Ovary (tissue), 9 donors: ENCODE results near the gene CNIH2. TPM values are rescaled to one million over a fixed set of nuclear protein-coding genes. Genes with fewer than 3 reads are reported as not detected.

Experiments
- DNase-seq, 5 donors: peaks; one replicate each; pipeline ENCODE4 v3.0.0-alpha.2; 2019 to 2020
- H3K27ac ChIP-seq, 2 donors: fragments of 200-600 bp; one replicate each; pipeline versions ENCODE4 v1.5.1 to v1.8.0; 2019 to 2022
- H3K27me3 ChIP-seq: fragments of 200-600 bp; one replicate; pipeline ENCODE4 v1.8.0; 2022
- H3K36me3 ChIP-seq: fragments of 200-600 bp; sonication (generic); one replicate; pipeline ENCODE4 v1.5.1; 2019
- H3K4me1 ChIP-seq: one replicate; pipeline ENCODE4 v1.8.1; 2013; ENCODE audit warnings: mild to moderate bottlenecking, moderate library complexity; ENCODE audit not compliant: insufficient read depth
- H3K4me3 ChIP-seq: fragments of 200-600 bp; sonication (generic); one replicate; pipeline ENCODE4 v1.5.1; 2017
- H3K9me3 ChIP-seq, 2 donors: fragments of 200-600 bp in 1 of 2; sonication (generic) in 1 of 2; one replicate each; pipeline versions ENCODE4 v1.5.1 to v1.8.1; 2013 to 2019; ENCODE audit warnings: mild to moderate bottlenecking in 1 of 2, moderate library complexity in 1 of 2
- EP300 ChIP-seq: sonication (generic); formaldehyde crosslinking; IDR thresholded peaks from one replicate; pipeline ENCODE4 v1.6.1; 2017; ENCODE audit warnings: antibody characterized with exemption
- POLR2A ChIP-seq: fragments of 450-650 bp; IDR thresholded peaks from one replicate; pipeline ENCODE4 v1.6.1; 2017; ENCODE audit warnings: antibody characterized with exemption, mild to moderate bottlenecking, moderate library complexity
- WGBS, 3 donors: extraction: QIAGEN DNeasy Blood & Tissue Kit in 1 of 3; methylation state at CpG; one replicate each; pipeline versions ENCODE4 v1.1.5 to v1.1.7; 2013 to 2017; 5-methylcytosine and 5-hydroxymethylcytosine counted together
- intact Hi-C, 4 donors: fragments of 100-400 bp; cut with DNase I; formaldehyde crosslinking; loops; one replicate each; pipeline versions ENCODE4 v1.11.0 to v1.15.1; 2022 to 2023
- polyA plus RNA-seq, 2 donors: library from polyadenylated mRNA; stranded (reverse); fragments of 200-250 nt in 1 of 2; fragments of 350-450 nt in 1 of 2; fragmentation: Illumina TruSeq in 1 of 2; extraction: RNeasy Lipid Tissue Mini Kit (QIAGEN cat#74804) in 1 of 2; gene quantifications; one replicate each; pipeline ENCODE4 v1.2.3, GENCODE V29; 2013 to 2014
- total RNA-seq, 7 donors: library from RNA; depleted of rRNA in 2 of 7; stranded (reverse); fragments of >200 nt in 2 of 7; fragmentation: NEBNext Ultra II Directional in 3 of 7; extraction: Animal tissue kit (Norgen Biotek cat#: 25700) in 3 of 7; gene quantifications; one replicate each; pipeline versions ENCODE4 v1.1.0 to v1.2.4, GENCODE V29; 2016 to 2023
- TF ChIP-seq, protein P1 (sequence below), 3 donors: fragments of 450-650 bp in 2 of 3; fragments of 200-600 bp in 1 of 3; IDR thresholded peaks; one replicate each; pipeline versions ENCODE4 v1.5.1 to v1.8.0; 2016 to 2022; ENCODE audit warnings: antibody characterized with exemption in 3 of 3, mild to moderate bottlenecking in 1 of 3
- donor health status: DM: no; HTN: no; CAD: no; lungs with moderate emphysema.
- donor health status: DM: no; HTN: no; CAD: no.
- donor health status: Bipolar disorder and iron deficiency.
- donor health status: DM: yes; HTN: yes; CAD: no.
- donor health status: DM: no; HTN: no; CAD: no.
- donor health status: DM: yes; HTN: yes; CAD: no.

CNIH2 gene
- total and polyA plus RNA-seq, 9 donors: 0.33 to 2.5 (median 0.65) TPM; not detected in 1

DNA sequence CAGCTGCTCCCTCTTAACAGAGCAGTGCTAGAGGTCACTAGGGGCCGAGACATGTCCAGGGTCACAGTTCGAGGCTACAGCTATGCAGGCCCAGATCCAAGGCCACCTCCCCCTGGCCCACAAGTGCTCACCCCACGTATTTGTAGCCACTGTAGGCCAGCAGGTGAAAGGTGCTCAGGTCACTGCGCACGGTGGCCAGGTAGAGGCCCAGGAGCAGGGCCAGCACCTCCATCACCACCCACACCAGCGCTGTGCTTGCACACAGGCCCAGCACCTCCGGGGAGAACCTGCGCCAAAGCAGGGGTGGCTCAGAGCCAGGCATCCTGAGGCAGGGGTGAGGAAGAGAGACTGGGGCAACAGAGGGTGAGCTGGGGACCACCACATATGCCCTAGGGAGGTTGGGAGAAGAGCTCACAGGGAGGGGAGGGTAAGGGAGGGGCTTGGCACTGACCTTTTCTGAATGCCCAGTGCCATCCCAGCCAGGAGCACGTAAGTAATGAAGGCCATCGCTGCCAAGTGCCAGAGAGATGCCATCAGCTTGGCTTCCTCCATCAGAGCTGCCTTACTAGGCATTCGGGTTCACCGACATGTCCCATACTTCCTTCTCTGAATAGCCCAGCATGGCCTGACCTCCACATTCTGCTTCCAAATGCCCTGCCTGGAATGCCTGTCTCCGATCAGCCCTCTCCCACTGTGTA lies 7.4 kb downstream of the CNIH2 start:
- intact Hi-C loops: loop anchor here in 1 of 4 donors (10.0 kb wide), 2 partner anchors 49 to 61 kb away; partner anchors contain the start of gene RIN1
- Histone ChIP-seq H3K4me3 (no peak overlapping the region), H3K27ac (no peak overlapping the region), H3K9me3 (no peaks in the 10 kb centered on the region), H3K27me3 (no peaks in the 10 kb centered on the region), H3K36me3 (no peaks in the 10 kb centered on the region), H3K4me1 (peaks cover 18% of the 10 kb centered on the region)
- TF ChIP-seq POLR2A (no peak), EP300 (no peak)
- TF ChIP-seq, protein P1, sequence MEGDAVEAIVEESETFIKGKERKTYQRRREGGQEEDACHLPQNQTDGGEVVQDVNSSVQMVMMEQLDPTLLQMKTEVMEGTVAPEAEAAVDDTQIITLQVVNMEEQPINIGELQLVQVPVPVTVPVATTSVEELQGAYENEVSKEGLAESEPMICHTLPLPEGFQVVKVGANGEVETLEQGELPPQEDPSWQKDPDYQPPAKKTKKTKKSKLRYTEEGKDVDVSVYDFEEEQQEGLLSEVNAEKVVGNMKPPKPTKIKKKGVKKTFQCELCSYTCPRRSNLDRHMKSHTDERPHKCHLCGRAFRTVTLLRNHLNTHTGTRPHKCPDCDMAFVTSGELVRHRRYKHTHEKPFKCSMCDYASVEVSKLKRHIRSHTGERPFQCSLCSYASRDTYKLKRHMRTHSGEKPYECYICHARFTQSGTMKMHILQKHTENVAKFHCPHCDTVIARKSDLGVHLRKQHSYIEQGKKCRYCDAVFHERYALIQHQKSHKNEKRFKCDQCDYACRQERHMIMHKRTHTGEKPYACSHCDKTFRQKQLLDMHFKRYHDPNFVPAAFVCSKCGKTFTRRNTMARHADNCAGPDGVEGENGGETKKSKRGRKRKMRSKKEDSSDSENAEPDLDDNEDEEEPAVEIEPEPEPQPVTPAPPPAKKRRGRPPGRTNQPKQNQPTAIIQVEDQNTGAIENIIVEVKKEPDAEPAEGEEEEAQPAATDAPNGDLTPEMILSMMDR (IDR thresholded peaks at IDR 0.05): no peak
- peak in 2 of 5 donors; percentile 39 to 51 for DNase-seq
- WGBS, 3 donors: 77 to 86% (median 84%) methylated on average over 13 of the region's 13 CpGs

GRCh38 chr11:66286699-66287098 lies 8.7 kb downstream of the CNIH2 start:
- intact Hi-C loops: loop anchor here in 1 of 4 donors (10.0 kb wide), 2 partner anchors 48 to 62 kb away; partner anchors contain the start of gene RIN1

GRCh38 chr11:66287211-66287888 lies 9.4 kb downstream of the CNIH2 start:
- no peaks in the 10 kb centered on the region for H3K9me3 ChIP-seq
- H3K4me1 ChIP-seq: peaks cover 18% of the 10 kb centered on the region
- no peaks in the 10 kb centered on the region for H3K36me3 ChIP-seq
- no peak for TF ChIP-seq POLR2A
- no peak for TF ChIP-seq EP300
- TF ChIP-seq, protein P1 (IDR thresholded peaks at IDR 0.05): no peak
- peak in 2 of 5 donors; percentile 23 to 44 for DNase-seq
- no peak overlapping the region for H3K4me3 ChIP-seq
- intact Hi-C loops: loop anchor here in 1 of 4 donors (10.0 kb wide), 2 partner anchors 47 to 63 kb away; partner anchors contain the start of gene RIN1
- no peak overlapping the region for H3K27ac ChIP-seq
- WGBS, 3 donors: 67 to 73% (median 68%) methylated on average over 10 of the region's 10 CpGs
- no peaks in the 10 kb centered on the region for H3K27me3 ChIP-seq

More at GRCh38 chr11:66286699-66287098, 8.7 kb downstream of the CNIH2 start:
- Histone ChIP-seq H3K27ac (no peak overlapping the region), H3K9me3 (no peaks in the 10 kb centered on the region), H3K36me3 (no peaks in the 10 kb centered on the region), H3K27me3 (no peaks in the 10 kb centered on the region), H3K4me3 (no peak overlapping the region), H3K4me1 (peaks cover 18% of the 10 kb centered on the region)
- TF ChIP-seq, protein P1 (IDR thresholded peaks at IDR 0.05): no peak
- no peak for TF ChIP-seq POLR2A
- TF ChIP-seq EP300: no peak
- DNase-seq: peak in 3 of 5 donors; percentile 21 to 42 (median 23)
- 72 to 77% (median 73%) methylated on average over 5 of the region's 5 CpGs for WGBS, 3 donors

DNA sequence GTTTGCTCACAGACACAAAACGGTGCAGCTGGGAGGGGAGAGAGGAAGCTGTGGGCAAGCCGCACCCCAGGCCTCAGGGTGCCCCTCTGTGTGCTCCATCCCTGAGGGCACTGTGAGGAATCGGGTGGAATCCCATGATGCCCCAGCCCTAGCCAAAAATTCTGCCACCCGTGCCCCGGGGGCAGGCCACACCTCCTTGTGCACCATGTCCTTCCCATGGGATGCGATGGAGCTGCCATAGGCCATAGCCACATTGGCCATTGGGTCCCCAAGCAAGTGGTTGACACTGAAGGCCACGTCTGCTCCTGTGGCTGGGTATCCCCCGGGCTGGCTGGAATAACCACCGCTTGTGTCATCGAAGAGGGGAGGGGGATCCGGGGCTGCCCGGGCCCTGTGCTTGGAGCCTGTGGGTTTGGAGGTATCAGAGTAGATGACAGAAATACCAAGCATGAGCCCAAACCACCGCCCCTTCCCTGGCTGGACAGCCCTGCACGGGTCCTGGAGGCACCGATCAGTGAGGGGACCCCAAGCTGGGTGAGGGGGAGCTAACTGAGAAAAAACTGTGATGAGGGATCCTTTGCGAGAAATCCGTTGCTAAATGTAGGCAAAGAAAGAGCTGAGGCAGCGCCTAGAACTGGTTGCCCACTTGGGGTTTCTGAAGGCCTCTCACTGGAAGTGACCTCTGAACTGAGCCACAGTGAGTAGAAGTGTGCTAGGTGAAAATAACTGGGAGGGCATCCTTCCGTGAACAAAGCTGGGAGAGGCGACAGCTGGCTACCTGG lies 10.1 kb downstream of the CNIH2 start:
- Histone ChIP-seq H3K4me1 (peaks cover 13% of the 10 kb centered on the region), H3K4me3 (peak overlapping the region; percentile 92), H3K27me3 (no peaks in the 10 kb centered on the region), H3K36me3 (no peaks in the 10 kb centered on the region), H3K9me3 (no peaks in the 10 kb centered on the region), H3K27ac (peak overlapping the region; percentile 87 to 96)
- intact Hi-C loops: loop anchor here in 1 of 4 donors (10.0 kb wide), 2 partner anchors 47 to 63 kb away; partner anchors contain the start of gene RIN1
- WGBS, 3 donors: 28 to 30% (median 28%) methylated on average over 20 of the region's 20 CpGs
- peak in 3 of 5 donors; percentile 30 to 49 (median 47) for DNase-seq
- TF ChIP-seq POLR2A: no peak
- TF ChIP-seq EP300: no peak
- TF ChIP-seq, protein P1 (IDR thresholded peaks at IDR 0.05): no peak
